HepG2 (cell line): ENCODE results near the gene VSIG10L. TPM values are rescaled to one million over a fixed set of nuclear protein-coding genes. Genes with fewer than 3 reads are reported as not detected.

Experiments used
- ATAC-seq: fragments of 200-7000 bp; cut with Tn5 transposase; 3 replicates; pipeline ENCODE4 v1.9.1; 2020; ENCODE audit warnings: mild to moderate bottlenecking, moderate library complexity
- BruUV-seq: library from RNA; stranded (reverse); fragments of 400-500 nt; replicated peaks from 2 replicates; lab custom pipeline; 2021; lab: Mats Ljungman, UMichigan
- CTCF ChIA-PET: fragments of 300-600 bp; formaldehyde crosslinking; extraction: SDS; loops from one replicate; lab custom pipeline; 2021; ENCODE audit warnings: low total read pairs, inconsistent platforms, low intra/inter-chr PET ratio; lab: Yijun Ruan, JAX
- POLR2A ChIA-PET: fragments of 350-600 bp; sonication (Branson Sonifier 250); formaldehyde crosslinking; loops from one replicate; lab custom pipeline; 2020; ENCODE audit warnings: antibody characterized with exemption, inconsistent platforms; lab: Yijun Ruan, JAX
- DNase-seq: peaks from one replicate; pipeline ENCODE4 v3.0.0-alpha.2; 2015; ENCODE audit warnings: low spot score
- FAIRE-seq: peaks from 3 replicates; lab custom pipeline; 2011; peaks lifted over from hg19 to GRCh38; lab: Jason Lieb, UNC
- H2AFZ ChIP-seq: one replicate; pipeline ENCODE4 v1.6.1; 2011; ENCODE audit warnings: low read length, inconsistent platforms
- H3K27ac ChIP-seq: fragments of 300-600 bp; 3 replicates; pipeline ENCODE4 v1.8.0; 2011; ENCODE audit warnings: mixed run types, mild to moderate bottlenecking, mixed read lengths, low read length, inconsistent platforms; ENCODE audit not compliant: insufficient read depth; ENCODE audit errors: extremely low read length
- H3K27me3 ChIP-seq, 2 experiments: fragments of 200-600 bp in 1 of 2; 2 replicates in 1 of 2; 3 replicates in 1 of 2; pipeline versions ENCODE4 v1.6.0 to v1.8.0; 2011; ENCODE audit warnings: low read length in 2 of 2, mild to moderate bottlenecking in 2 of 2, moderate library complexity in 2 of 2, inconsistent platforms in 1 of 2; ENCODE audit not compliant: insufficient read depth in 2 of 2, control insufficient read depth in 1 of 2
- H3K36me3 ChIP-seq, 2 experiments: fragments of 200-600 bp in 1 of 2; replicated peaks in 1 of 2; 2 replicates in 1 of 2; 3 replicates in 1 of 2; pipeline versions ENCODE4 v1.5.1 to v1.8.0; 2011; ENCODE audit warnings: low read length in 2 of 2, inconsistent platforms in 1 of 2; ENCODE audit not compliant: insufficient read depth in 2 of 2, control insufficient read depth in 1 of 2
- H3K4me1 ChIP-seq: 2 replicates; pipeline ENCODE4 v1.5.1; 2012; ENCODE audit warnings: low read length, inconsistent platforms; ENCODE audit not compliant: insufficient read depth
- H3K4me2 ChIP-seq: 2 replicates; pipeline ENCODE4 v1.6.0; 2011; ENCODE audit warnings: low read depth, low read length, inconsistent platforms
- H3K4me3 ChIP-seq, 3 experiments: fragments of 200-600 bp in 1 of 3; sonication (generic), shearing (Covaris generic) in 1 of 3; replicated peaks in 1 of 3; 2 replicates each; pipeline ENCODE4 v1.5.1; 2011 to 2016; ENCODE audit warnings: low read length in 3 of 3, inconsistent platforms in 2 of 3, low read depth in 2 of 3, mild to moderate bottlenecking in 2 of 3, control low read depth in 1 of 3, mixed read lengths in 1 of 3; ENCODE audit not compliant: insufficient read depth in 1 of 3
- H3K79me2 ChIP-seq: one replicate; pipeline ENCODE4 v1.6.1; 2011; ENCODE audit warnings: low read length, inconsistent platforms; ENCODE audit not compliant: insufficient read depth
- H3K9ac ChIP-seq: 2 replicates; pipeline ENCODE4 v1.6.0; 2011; ENCODE audit warnings: mild to moderate bottlenecking, low read depth, low read length, inconsistent platforms; ENCODE audit not compliant: insufficient read depth
- H3K9me3 ChIP-seq: 2 replicates; pipeline ENCODE4 v1.5.1; 2012; ENCODE audit warnings: mild to moderate bottlenecking, low read length
- H4K20me1 ChIP-seq: 2 replicates; pipeline ENCODE4 v1.6.0; 2011; ENCODE audit warnings: inconsistent platforms, mild to moderate bottlenecking, low read length, moderate library complexity; ENCODE audit not compliant: insufficient read depth
- DR1 ChIP-seq: sonication (generic); formaldehyde crosslinking; IDR thresholded peaks from 2 replicates; pipeline ENCODE4 v1.8.0; 2021; ENCODE audit warnings: mild to moderate bottlenecking, missing genetic modification reagents, inconsistent platforms
- KLF13 ChIP-seq: sonication (generic); formaldehyde crosslinking; IDR thresholded peaks from 2 replicates; pipeline ENCODE4 v1.4.0; 2020; ENCODE audit warnings: mild to moderate bottlenecking, missing genetic modification reagents
- REXO4 ChIP-seq: sonication (generic); formaldehyde crosslinking; IDR thresholded peaks from 2 replicates; pipeline ENCODE4 v1.8.0; 2022; ENCODE audit warnings: missing genetic modification reagents, mild to moderate bottlenecking, borderline replicate concordance
- RFX1 ChIP-seq: fragments of 450-650 bp; IDR thresholded peaks from 2 replicates; pipeline ENCODE4 v1.6.1; 2017
- ZNF124 ChIP-seq: sonication (generic); formaldehyde crosslinking; IDR thresholded peaks from 2 replicates; pipeline ENCODE4 v1.4.0; 2020; ENCODE audit warnings: missing genetic modification reagents
- ZNF20 ChIP-seq: sonication (generic); formaldehyde crosslinking; IDR thresholded peaks from 2 replicates; pipeline ENCODE4 v1.4.0; 2020; ENCODE audit warnings: mild to moderate bottlenecking, moderate library complexity, missing genetic modification reagents
- ZNF317 ChIP-seq: sonication (generic); formaldehyde crosslinking; IDR thresholded peaks from 2 replicates; pipeline ENCODE4 v1.5.0; 2020; ENCODE audit warnings: mild to moderate bottlenecking, missing genetic modification reagents
- ZNF749 ChIP-seq: sonication (generic); formaldehyde crosslinking; IDR thresholded peaks from 2 replicates; pipeline ENCODE4 v1.8.0; 2022; ENCODE audit warnings: mild to moderate bottlenecking, missing genetic modification reagents, moderate library complexity, borderline replicate concordance
- ZSCAN31 ChIP-seq: sonication (generic); formaldehyde crosslinking; IDR thresholded peaks from 2 replicates; pipeline ENCODE4 v1.5.0; 2020; ENCODE audit warnings: low read depth, mild to moderate bottlenecking, missing genetic modification reagents
- WGBS: methylation state at CpG from one replicate; pipeline ENCODE4 v1.1.6; 2017; ENCODE audit warnings: low lambda C conversion rate; 5-methylcytosine and 5-hydroxymethylcytosine counted together
- in situ Hi-C: cut with HindIII; loops from 2 replicates; pipeline ENCODE4 v1.10.0; 2017; ENCODE audit warnings: low pct_unique_long_range_greater_than_20kb; ENCODE audit not compliant: extremely low pct_ligation_motif_present
- intact Hi-C: fragments of 100-400 bp; cut with micrococcal nuclease; formaldehyde crosslinking; loops from one replicate; pipeline ENCODE4 v1.10.0; 2022; ENCODE audit not compliant: unreplicated experiment
- polyA plus RNA-seq, 8 experiments: library from polyadenylated mRNA; depleted of rRNA in 3 of 8; stranded (reverse) in 7 of 8; unstranded in 1 of 8; fragments of >200 nt; fragmentation: Illumina TruSeq in 4 of 8; extraction: Trizol in 4 of 8; gene quantifications; 2 replicates each; pipeline versions ENCODE4 v1.2.1 to v1.2.3, GENCODE V29; 2011 to 2016; ENCODE audit warnings: low read depth in 4 of 8, missing spikeins in 1 of 8, mixed read lengths in 1 of 8; ENCODE audit not compliant: insufficient read depth in 1 of 8
- total RNA-seq, 5 experiments: library from RNA; depleted of rRNA; stranded (reverse); fragments of >200 nt; fragmentation: Illumina TruSeq; extraction: Trizol; gene quantifications; 2 replicates each; pipeline ENCODE4 v1.2.3, GENCODE V29; 2016; ENCODE audit warnings: low read depth in 1 of 5
- TF ChIP-seq, protein P1 (sequence below): IDR thresholded peaks from 2 replicates; pipeline ENCODE4 v1.6.1; 2016
- TF ChIP-seq, protein P2 (sequence below): fragments of 450-650 bp; IDR thresholded peaks from 2 replicates; pipeline ENCODE4 v1.6.1; 2016
- TF ChIP-seq, protein P3 (sequence below): IDR thresholded peaks from 2 replicates; pipeline ENCODE4 v1.6.1; 2012; ENCODE audit warnings: low read depth, low read length, improper control_type of control experiment
- TF ChIP-seq, protein P4 (sequence below): sonication (generic); formaldehyde crosslinking; IDR thresholded peaks from 2 replicates; pipeline ENCODE4 v1.4.0; 2020; ENCODE audit warnings: missing genetic modification reagents, borderline replicate concordance

VSIG10L gene
- total and polyA plus RNA-seq, 2 of the 13 experiments (the other 11 are each of a cell fraction or from before 2014, with no cell fraction given), result 2.7 to 8.5 TPM

GRCh38 chr19:51289635-51290034 lies 52.3 kb downstream of the VSIG10L start:
- no peaks in the 10 kb centered on the region for H3K79me2 ChIP-seq
- H3K36me3 ChIP-seq, result no peaks in the 10 kb centered on the region
- no peaks in the 10 kb centered on the region for H3K4me1 ChIP-seq
- TF ChIP-seq RFX1 (no peak), ZNF317 (CRISPR knock-in tag) (no peak), KLF13 (CRISPR knock-in tag) (no peak), ZNF124 (no peak)
- TF ChIP-seq, protein P1, sequence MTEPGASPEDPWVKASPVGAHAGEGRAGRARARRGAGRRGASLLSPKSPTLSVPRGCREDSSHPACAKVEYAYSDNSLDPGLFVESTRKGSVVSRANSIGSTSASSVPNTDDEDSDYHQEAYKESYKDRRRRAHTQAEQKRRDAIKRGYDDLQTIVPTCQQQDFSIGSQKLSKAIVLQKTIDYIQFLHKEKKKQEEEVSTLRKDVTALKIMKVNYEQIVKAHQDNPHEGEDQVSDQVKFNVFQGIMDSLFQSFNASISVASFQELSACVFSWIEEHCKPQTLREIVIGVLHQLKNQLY (CRISPR knock-in tag), result no peak
- TF ChIP-seq, protein P2, sequence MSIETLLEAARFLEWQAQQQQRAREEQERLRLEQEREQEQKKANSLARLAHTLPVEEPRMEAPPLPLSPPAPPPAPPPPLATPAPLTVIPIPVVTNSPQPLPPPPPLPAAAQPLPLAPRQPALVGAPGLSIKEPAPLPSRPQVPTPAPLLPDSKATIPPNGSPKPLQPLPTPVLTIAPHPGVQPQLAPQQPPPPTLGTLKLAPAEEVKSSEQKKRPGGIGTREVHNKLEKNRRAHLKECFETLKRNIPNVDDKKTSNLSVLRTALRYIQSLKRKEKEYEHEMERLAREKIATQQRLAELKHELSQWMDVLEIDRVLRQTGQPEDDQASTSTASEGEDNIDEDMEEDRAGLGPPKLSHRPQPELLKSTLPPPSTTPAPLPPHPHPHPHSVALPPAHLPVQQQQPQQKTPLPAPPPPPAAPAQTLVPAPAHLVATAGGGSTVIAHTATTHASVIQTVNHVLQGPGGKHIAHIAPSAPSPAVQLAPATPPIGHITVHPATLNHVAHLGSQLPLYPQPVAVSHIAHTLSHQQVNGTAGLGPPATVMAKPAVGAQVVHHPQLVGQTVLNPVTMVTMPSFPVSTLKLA, result peak; percentile 91
- ChIA-PET CTCF (no interaction called here), POLR2A (no interaction called here)
- H2AFZ ChIP-seq, result no peak overlapping the region
- ATAC-seq (no peak), DNase-seq (no peak), FAIRE-seq (no peak)
- no peak overlapping the region for H3K4me3 ChIP-seq
- H3K4me2 ChIP-seq, result no peak overlapping the region
- no peaks in the 10 kb centered on the region for H3K9me3 ChIP-seq
- no TSS peak for BruUV-seq
- intact Hi-C loops, result no loop called here
- no peak overlapping the region for H3K9ac ChIP-seq
- H3K27me3 ChIP-seq, result peaks cover 0 to 17% of the 10 kb centered on the region in 2 experiments; a peak in 3 of 5 replicates
- no peaks in the 10 kb centered on the region for H4K20me1 ChIP-seq
- WGBS, result 0% methylated on average over 1 of the region's 1 CpG
- in situ Hi-C loops, result loop anchor here (25.0 kb wide), 1 partner anchor 348 kb away; the partner anchor contains the start of genes SIGLEC14 and SIGLEC5
- H3K27ac ChIP-seq, result no peak overlapping the region

DNA sequence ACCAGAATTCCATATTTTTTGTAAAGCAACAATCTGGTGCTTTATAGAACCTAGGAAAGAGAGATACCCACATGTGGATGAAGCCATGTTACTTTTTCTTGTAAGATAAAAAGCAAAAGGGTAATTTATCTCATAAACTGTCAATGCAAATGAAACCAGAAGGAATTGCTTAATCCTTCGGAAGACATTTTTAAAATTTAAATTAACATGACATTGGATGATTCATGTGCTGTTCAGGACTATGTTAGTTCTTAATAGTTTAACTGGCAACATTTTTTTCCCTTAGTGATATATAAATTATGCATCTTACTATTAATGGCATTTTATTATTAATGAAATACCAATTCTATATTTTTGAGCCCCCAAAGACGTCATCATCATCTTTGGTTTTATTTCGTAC lies 56.3 kb downstream of the VSIG10L start:
- H3K27ac ChIP-seq, result no peak overlapping the region
- ATAC-seq (no peak), DNase-seq (no peak), FAIRE-seq (no peak)
- intact Hi-C loops, result no loop called here
- no peak overlapping the region for H3K9ac ChIP-seq
- 2% methylated on average over 3 of the region's 3 CpGs for WGBS
- BruUV-seq, result no TSS peak
- no peaks in the 10 kb centered on the region; a peak in 1 of 5 replicates for H3K27me3 ChIP-seq
- in situ Hi-C loops, result loop anchor here (25.0 kb wide), 1 partner anchor 352 kb away; the partner anchor contains the start of genes SIGLEC14 and SIGLEC5
- POLR2A ChIA-PET, result no interaction called here
- no peaks in the 10 kb centered on the region for H3K9me3 ChIP-seq
- CTCF ChIA-PET, result no interaction called here
- no peaks in the 10 kb centered on the region for H3K79me2 ChIP-seq
- no peak overlapping the region for H3K4me3 ChIP-seq
- no peak overlapping the region for H3K4me2 ChIP-seq
- H2AFZ ChIP-seq, result no peak overlapping the region
- H3K4me1 ChIP-seq, result no peaks in the 10 kb centered on the region
- no peaks in the 10 kb centered on the region for H4K20me1 ChIP-seq
- no peaks in the 10 kb centered on the region for H3K36me3 ChIP-seq
- TF ChIP-seq, protein P3, sequence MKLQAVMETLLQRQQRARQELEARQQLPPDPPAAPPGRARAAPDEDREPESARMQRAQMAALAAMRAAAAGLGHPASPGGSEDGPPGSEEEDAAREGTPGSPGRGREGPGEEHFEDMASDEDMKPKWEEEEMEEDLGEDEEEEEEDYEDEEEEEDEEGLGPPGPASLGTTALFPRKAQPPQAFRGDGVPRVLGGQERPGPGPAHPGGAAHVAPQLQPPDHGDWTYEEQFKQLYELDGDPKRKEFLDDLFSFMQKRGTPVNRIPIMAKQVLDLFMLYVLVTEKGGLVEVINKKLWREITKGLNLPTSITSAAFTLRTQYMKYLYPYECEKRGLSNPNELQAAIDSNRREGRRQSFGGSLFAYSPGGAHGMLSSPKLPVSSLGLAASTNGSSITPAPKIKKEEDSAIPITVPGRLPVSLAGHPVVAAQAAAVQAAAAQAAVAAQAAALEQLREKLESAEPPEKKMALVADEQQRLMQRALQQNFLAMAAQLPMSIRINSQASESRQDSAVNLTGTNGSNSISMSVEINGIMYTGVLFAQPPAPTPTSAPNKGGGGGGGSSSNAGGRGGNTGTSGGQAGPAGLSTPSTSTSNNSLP, result no peak
- TF ChIP-seq ZNF749 (CRISPR knock-in tag), result no peak
- TF ChIP-seq DR1 (CRISPR knock-in tag), result no peak
- no peak for TF ChIP-seq ZNF20 (CRISPR knock-in tag)
- TF ChIP-seq ZSCAN31 (CRISPR knock-in tag), result no peak
- TF ChIP-seq REXO4 (CRISPR knock-in tag), result no peak
- TF ChIP-seq, protein P4, sequence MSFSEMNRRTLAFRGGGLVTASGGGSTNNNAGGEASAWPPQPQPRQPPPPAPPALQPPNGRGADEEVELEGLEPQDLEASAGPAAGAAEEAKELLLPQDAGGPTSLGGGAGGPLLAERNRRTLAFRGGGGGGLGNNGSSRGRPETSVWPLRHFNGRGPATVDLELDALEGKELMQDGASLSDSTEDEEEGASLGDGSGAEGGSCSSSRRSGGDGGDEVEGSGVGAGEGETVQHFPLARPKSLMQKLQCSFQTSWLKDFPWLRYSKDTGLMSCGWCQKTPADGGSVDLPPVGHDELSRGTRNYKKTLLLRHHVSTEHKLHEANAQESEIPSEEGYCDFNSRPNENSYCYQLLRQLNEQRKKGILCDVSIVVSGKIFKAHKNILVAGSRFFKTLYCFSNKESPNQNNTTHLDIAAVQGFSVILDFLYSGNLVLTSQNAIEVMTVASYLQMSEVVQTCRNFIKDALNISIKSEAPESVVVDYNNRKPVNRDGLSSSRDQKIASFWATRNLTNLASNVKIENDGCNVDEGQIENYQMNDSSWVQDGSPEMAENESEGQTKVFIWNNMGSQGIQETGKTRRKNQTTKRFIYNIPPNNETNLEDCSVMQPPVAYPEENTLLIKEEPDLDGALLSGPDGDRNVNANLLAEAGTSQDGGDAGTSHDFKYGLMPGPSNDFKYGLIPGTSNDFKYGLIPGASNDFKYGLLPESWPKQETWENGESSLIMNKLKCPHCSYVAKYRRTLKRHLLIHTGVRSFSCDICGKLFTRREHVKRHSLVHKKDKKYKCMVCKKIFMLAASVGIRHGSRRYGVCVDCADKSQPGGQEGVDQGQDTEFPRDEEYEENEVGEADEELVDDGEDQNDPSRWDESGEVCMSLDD, result no peak
